NCI-H526 treated with DMSO at 0.1 percent for 48 hours (cell line): ENCODE data around the gene ARL5B.
"Not testable (repeated sequence)": the region's sequence is repeated elsewhere in the genome, so short reads cannot be mapped to it uniquely, and the experiment has no call there.

Experiments used
- DNase-seq: peaks from one replicate; lab custom pipeline; 2025; lab: John Stamatoyannopoulos, UW

Gene ARL5B

GRCh38 chr10:18659125-18659818 is at the start of gene ARL5B:
Gene ARL5B, plus strand, starts transcription at chr10:18659431. Its CDS starts 207 bp downstream, at chr10:18659638.
- DNase-seq, result peak; percentile 83

- DNase-seq, result no peak
These were observed 48.7 kb upstream of the ARL5B start for GRCh38 chr10:18610517-18610916.

- DNase-seq, result no peak
These were observed 48.1 kb upstream of the ARL5B start for GRCh38 chr10:18611168-18611567.

GRCh38 chr10:18615618-18616017 is 43.6 kb upstream of the ARL5B start:
- no peak for DNase-seq

GRCh38 chr10:18616337-18616736 is 42.9 kb upstream of the ARL5B start:
- DNase-seq, result no peak

- no peak for DNase-seq
These were observed 40.2 kb upstream of the ARL5B start for GRCh38 chr10:18619016-18619415.

- DNase-seq, result no peak
These were observed 38.4 kb upstream of the ARL5B start for GRCh38 chr10:18620856-18621255.

GRCh38 chr10:18623671-18624070 is 35.6 kb upstream of the ARL5B start:
- DNase-seq, result not testable (repeated sequence)

GRCh38 chr10:18625886-18626285 is 33.3 kb upstream of the ARL5B start:
- DNase-seq, result no peak

- peak; percentile 17 for DNase-seq
These were observed 31.7 kb upstream of the ARL5B start for GRCh38 chr10:18627452-18628018.

- not testable (repeated sequence) for DNase-seq
These were observed 26.7 kb upstream of the ARL5B start for GRCh38 chr10:18632500-18632899.

GRCh38 chr10:18635995-18636394 is 23.2 kb upstream of the ARL5B start:
- no peak for DNase-seq

GRCh38 chr10:18637400-18637799 is 21.8 kb upstream of the ARL5B start:
- DNase-seq, result not testable (repeated sequence)

GRCh38 chr10:18639719-18640118 is 19.5 kb upstream of the ARL5B start:
- not testable (repeated sequence) for DNase-seq

GRCh38 chr10:18647151-18647550 is 12.1 kb upstream of the ARL5B start:
- DNase-seq, result no peak

- no peak for DNase-seq
These were observed 11.3 kb upstream of the ARL5B start for GRCh38 chr10:18647945-18648344.

- no peak for DNase-seq
These were observed 9.8 kb upstream of the ARL5B start for GRCh38 chr10:18649364-18649959.

- no peak for DNase-seq
These were observed 8.7 kb upstream of the ARL5B start for GRCh38 chr10:18650404-18650997.

- DNase-seq, result peak; percentile 49
These were observed 7.8 kb upstream of the ARL5B start, which contains the start of gene NSUN6 for GRCh38 chr10:18651324-18652007. Gene NSUN6, minus strand, starts transcription at chr10:18651587. Its CDS starts 384 bp downstream, at chr10:18651203.

GRCh38 chr10:18653112-18653511 is 6.1 kb upstream of the ARL5B start:
- no peak for DNase-seq

- DNase-seq, result no peak
These were observed 2.5 kb upstream of the ARL5B start for GRCh38 chr10:18656724-18657123.
